HEK293 (cell line): ENCODE measurements around the gene SLC49A3.

Experiments
- BCL11B ChIP-seq: fragments of 450-650 bp; formaldehyde crosslinking; IDR thresholded peaks from 2 replicates; pipeline ENCODE4 v1.5.1; 2016; ENCODE audit warnings: low read depth, missing biosample characterization, missing genetic modification characterization
- REPIN1 ChIP-seq: fragments of 450-650 bp; formaldehyde crosslinking; IDR thresholded peaks from 2 replicates; pipeline ENCODE4 v1.5.1; 2017; ENCODE audit warnings: missing biosample characterization, missing genetic modification characterization, low read depth
- YY1 ChIP-seq: fragments of 450-650 bp; formaldehyde crosslinking; IDR thresholded peaks from 2 replicates; pipeline ENCODE4 v1.5.1; 2018; ENCODE audit warnings: missing biosample characterization, missing genetic modification characterization
- ZBTB21 ChIP-seq: fragments of 450-650 bp; formaldehyde crosslinking; IDR thresholded peaks from 2 replicates; pipeline ENCODE4 v1.5.1; 2017; ENCODE audit warnings: missing biosample characterization, missing genetic modification characterization
- ZNF623 ChIP-seq: fragments of 450-650 bp; formaldehyde crosslinking; IDR thresholded peaks from 2 replicates; pipeline ENCODE4 v1.5.1; 2016; ENCODE audit warnings: missing biosample characterization, missing genetic modification characterization
- ZNF76 ChIP-seq: fragments of 450-650 bp; formaldehyde crosslinking; IDR thresholded peaks from 2 replicates; pipeline ENCODE4; 2016; ENCODE audit warnings: low read depth, missing biosample characterization, missing genetic modification characterization, borderline replicate concordance
- TF ChIP-seq, protein P1 (sequence below): fragments of 450-650 bp; formaldehyde crosslinking; IDR thresholded peaks from 2 replicates; pipeline ENCODE4 v1.5.1; 2016; ENCODE audit warnings: missing biosample characterization, missing genetic modification characterization
- TF ChIP-seq, protein P2 (sequence below): fragments of 450-650 bp; formaldehyde crosslinking; IDR thresholded peaks from 2 replicates; pipeline ENCODE4 v1.5.0; 2017; ENCODE audit warnings: missing biosample characterization, missing genetic modification characterization, borderline replicate concordance
- TF ChIP-seq, protein P3 (sequence below): fragments of 450-650 bp; formaldehyde crosslinking; IDR thresholded peaks from 2 replicates; pipeline ENCODE4 v1.5.1; 2016; ENCODE audit warnings: missing biosample characterization, missing genetic modification characterization
- TF ChIP-seq, protein P4 (sequence below): fragments of 450-650 bp; formaldehyde crosslinking; IDR thresholded peaks from 2 replicates; pipeline ENCODE4 v1.5.1; 2016; ENCODE audit warnings: missing biosample characterization, missing genetic modification characterization, low read depth

DNA sequence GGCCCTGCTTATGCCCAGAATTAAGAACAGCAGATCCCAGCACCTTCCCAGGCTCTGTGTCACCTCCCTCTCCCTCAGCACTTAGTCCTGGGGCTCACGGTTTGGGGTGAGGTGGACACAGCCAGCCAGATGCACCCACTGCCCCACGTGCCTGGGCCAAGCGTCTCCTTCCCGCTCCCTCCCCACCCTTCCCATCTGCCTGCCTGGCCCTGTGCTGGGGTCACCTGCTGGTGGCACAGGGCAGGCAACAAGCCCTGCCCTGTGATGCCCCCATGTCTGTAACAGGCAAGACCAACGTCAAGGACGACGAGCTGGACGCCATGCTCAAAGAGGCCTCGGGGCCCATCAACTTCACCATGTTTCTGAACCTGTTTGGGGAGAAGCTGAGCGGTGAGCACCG is 9.3 kb downstream of the SLC49A3 start:
- TF ChIP-seq, protein P1, sequence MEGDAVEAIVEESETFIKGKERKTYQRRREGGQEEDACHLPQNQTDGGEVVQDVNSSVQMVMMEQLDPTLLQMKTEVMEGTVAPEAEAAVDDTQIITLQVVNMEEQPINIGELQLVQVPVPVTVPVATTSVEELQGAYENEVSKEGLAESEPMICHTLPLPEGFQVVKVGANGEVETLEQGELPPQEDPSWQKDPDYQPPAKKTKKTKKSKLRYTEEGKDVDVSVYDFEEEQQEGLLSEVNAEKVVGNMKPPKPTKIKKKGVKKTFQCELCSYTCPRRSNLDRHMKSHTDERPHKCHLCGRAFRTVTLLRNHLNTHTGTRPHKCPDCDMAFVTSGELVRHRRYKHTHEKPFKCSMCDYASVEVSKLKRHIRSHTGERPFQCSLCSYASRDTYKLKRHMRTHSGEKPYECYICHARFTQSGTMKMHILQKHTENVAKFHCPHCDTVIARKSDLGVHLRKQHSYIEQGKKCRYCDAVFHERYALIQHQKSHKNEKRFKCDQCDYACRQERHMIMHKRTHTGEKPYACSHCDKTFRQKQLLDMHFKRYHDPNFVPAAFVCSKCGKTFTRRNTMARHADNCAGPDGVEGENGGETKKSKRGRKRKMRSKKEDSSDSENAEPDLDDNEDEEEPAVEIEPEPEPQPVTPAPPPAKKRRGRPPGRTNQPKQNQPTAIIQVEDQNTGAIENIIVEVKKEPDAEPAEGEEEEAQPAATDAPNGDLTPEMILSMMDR, result no peak
- TF ChIP-seq, protein P2, sequence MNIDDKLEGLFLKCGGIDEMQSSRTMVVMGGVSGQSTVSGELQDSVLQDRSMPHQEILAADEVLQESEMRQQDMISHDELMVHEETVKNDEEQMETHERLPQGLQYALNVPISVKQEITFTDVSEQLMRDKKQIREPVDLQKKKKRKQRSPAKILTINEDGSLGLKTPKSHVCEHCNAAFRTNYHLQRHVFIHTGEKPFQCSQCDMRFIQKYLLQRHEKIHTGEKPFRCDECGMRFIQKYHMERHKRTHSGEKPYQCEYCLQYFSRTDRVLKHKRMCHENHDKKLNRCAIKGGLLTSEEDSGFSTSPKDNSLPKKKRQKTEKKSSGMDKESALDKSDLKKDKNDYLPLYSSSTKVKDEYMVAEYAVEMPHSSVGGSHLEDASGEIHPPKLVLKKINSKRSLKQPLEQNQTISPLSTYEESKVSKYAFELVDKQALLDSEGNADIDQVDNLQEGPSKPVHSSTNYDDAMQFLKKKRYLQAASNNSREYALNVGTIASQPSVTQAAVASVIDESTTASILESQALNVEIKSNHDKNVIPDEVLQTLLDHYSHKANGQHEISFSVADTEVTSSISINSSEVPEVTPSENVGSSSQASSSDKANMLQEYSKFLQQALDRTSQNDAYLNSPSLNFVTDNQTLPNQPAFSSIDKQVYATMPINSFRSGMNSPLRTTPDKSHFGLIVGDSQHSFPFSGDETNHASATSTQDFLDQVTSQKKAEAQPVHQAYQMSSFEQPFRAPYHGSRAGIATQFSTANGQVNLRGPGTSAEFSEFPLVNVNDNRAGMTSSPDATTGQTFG, result no peak
- TF ChIP-seq ZNF623 (tag by site-specific recombination) (no peak), ZNF76 (no peak), REPIN1 (tag by site-specific recombination) (no peak), ZBTB21 (tag by site-specific recombination) (no peak), YY1 (tag by site-specific recombination) (no peak), BCL11B (tag by site-specific recombination) (no peak)
- TF ChIP-seq, protein P3, sequence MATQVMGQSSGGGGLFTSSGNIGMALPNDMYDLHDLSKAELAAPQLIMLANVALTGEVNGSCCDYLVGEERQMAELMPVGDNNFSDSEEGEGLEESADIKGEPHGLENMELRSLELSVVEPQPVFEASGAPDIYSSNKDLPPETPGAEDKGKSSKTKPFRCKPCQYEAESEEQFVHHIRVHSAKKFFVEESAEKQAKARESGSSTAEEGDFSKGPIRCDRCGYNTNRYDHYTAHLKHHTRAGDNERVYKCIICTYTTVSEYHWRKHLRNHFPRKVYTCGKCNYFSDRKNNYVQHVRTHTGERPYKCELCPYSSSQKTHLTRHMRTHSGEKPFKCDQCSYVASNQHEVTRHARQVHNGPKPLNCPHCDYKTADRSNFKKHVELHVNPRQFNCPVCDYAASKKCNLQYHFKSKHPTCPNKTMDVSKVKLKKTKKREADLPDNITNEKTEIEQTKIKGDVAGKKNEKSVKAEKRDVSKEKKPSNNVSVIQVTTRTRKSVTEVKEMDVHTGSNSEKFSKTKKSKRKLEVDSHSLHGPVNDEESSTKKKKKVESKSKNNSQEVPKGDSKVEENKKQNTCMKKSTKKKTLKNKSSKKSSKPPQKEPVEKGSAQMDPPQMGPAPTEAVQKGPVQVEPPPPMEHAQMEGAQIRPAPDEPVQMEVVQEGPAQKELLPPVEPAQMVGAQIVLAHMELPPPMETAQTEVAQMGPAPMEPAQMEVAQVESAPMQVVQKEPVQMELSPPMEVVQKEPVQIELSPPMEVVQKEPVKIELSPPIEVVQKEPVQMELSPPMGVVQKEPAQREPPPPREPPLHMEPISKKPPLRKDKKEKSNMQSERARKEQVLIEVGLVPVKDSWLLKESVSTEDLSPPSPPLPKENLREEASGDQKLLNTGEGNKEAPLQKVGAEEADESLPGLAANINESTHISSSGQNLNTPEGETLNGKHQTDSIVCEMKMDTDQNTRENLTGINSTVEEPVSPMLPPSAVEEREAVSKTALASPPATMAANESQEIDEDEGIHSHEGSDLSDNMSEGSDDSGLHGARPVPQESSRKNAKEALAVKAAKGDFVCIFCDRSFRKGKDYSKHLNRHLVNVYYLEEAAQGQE (tag by site-specific recombination), result no peak
- TF ChIP-seq, protein P4, sequence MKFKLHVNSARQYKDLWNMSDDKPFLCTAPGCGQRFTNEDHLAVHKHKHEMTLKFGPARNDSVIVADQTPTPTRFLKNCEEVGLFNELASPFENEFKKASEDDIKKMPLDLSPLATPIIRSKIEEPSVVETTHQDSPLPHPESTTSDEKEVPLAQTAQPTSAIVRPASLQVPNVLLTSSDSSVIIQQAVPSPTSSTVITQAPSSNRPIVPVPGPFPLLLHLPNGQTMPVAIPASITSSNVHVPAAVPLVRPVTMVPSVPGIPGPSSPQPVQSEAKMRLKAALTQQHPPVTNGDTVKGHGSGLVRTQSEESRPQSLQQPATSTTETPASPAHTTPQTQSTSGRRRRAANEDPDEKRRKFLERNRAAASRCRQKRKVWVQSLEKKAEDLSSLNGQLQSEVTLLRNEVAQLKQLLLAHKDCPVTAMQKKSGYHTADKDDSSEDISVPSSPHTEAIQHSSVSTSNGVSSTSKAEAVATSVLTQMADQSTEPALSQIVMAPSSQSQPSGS, result no peak
